Measurements from ENCODE around the gene TRMT112.

DNA sequence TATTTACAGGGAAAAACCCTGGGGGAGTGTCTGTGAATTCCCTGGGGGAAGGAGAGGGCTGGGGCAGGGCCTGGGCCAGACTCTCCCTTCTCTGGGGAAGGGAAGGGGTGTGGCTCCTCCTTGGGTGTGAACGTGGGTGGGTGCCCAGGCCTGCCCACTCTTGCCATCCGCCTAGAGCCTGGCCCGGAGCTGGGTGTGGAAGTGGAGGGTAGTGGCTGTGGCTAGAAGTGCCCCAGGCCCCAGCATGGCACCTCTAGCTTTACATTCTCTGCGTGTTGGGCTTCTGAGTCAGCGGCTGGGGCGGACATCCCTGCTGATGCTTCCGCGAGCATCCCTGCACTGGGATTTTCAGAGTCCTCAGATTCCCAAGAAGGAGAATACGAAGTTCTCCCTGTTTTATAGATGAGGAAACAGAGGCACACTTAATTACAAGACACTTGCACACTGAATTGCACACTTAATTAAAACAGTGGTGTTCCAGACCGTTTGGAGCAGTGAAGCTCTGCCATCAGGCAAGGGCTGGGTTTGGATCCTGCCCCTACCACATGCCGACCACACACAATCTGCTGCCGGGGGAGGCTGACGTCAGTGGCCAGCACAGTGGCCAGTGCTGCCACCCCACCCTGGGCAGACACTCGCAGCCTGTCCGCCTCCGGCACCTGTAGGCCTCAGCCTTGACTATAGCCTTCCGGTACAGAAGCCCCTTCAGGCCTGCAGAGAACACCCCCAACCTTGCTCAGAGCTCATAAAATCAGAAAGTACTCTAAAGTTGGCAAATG, 40.5 kb downstream of the TRMT112 start:
- TF ChIP-seq, protein P1, sequence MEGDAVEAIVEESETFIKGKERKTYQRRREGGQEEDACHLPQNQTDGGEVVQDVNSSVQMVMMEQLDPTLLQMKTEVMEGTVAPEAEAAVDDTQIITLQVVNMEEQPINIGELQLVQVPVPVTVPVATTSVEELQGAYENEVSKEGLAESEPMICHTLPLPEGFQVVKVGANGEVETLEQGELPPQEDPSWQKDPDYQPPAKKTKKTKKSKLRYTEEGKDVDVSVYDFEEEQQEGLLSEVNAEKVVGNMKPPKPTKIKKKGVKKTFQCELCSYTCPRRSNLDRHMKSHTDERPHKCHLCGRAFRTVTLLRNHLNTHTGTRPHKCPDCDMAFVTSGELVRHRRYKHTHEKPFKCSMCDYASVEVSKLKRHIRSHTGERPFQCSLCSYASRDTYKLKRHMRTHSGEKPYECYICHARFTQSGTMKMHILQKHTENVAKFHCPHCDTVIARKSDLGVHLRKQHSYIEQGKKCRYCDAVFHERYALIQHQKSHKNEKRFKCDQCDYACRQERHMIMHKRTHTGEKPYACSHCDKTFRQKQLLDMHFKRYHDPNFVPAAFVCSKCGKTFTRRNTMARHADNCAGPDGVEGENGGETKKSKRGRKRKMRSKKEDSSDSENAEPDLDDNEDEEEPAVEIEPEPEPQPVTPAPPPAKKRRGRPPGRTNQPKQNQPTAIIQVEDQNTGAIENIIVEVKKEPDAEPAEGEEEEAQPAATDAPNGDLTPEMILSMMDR (IDR thresholded peaks at IDR 0.05; ENCODE audit: low read depth, low read length): no peak
- no peak for TF ChIP-seq MYC (IDR thresholded peaks at IDR 0.05; ENCODE audit: low read depth, low read length)
- TF ChIP-seq POLR2A (IDR thresholded peaks at IDR 0.05; ENCODE audit: extremely low read depth, insufficient read length): no peak

Measured in NB4 (cell line).